HFF-Myc (cell line): Measurements from ENCODE around the gene RAB15.

Experiments
- DNase-seq: peaks from one replicate; pipeline ENCODE4 v3.0.0-alpha.2; 2011; ENCODE audit warnings: low read depth; ENCODE audit errors: extremely low read depth
- H3K4me3 ChIP-seq: replicated peaks from 2 replicates; pipeline ENCODE4 v1.5.1; 2011; ENCODE audit warnings: low read depth, mild to moderate bottlenecking, control low read depth, low read length
- CTCF ChIP-seq: IDR thresholded peaks from 2 replicates; pipeline ENCODE4 v1.5.1; 2012; ENCODE audit warnings: mild to moderate bottlenecking, low read depth, low read length, control low read depth; ENCODE audit errors: missing control alignments

RAB15 gene

GRCh38 chr14:64935508-64935907 lies 36.6 kb downstream of the RAB15 start:
- no peak for DNase-seq
- TF ChIP-seq CTCF, result no peak
- H3K4me3 ChIP-seq, result no peak overlapping the region

- TF ChIP-seq CTCF, result no peak
- DNase-seq, result no peak
- H3K4me3 ChIP-seq, result no peak overlapping the region
Observed at GRCh38 chr14:64934338-64934929, 37.7 kb downstream of the RAB15 start.

- TF ChIP-seq CTCF, result no peak
- H3K4me3 ChIP-seq, result no peak overlapping the region
- DNase-seq, result no peak
Observed at GRCh38 chr14:64932231-64932630, 39.9 kb downstream of the RAB15 start.

- H3K4me3 ChIP-seq, result no peak overlapping the region
- DNase-seq, result no peak
- TF ChIP-seq CTCF, result no peak
Observed at GRCh38 chr14:64931123-64931522, 41.0 kb downstream of the RAB15 start.

GRCh38 chr14:64930085-64930843 lies 41.9 kb downstream of the RAB15 start:
- TF ChIP-seq CTCF, result no peak
- no peak for DNase-seq
- no peak overlapping the region for H3K4me3 ChIP-seq

- no peak for TF ChIP-seq CTCF
- no peak for DNase-seq
- H3K4me3 ChIP-seq, result no peak overlapping the region
Observed at GRCh38 chr14:64929014-64929359, 43.1 kb downstream of the RAB15 start.
